Calu3 (cell line): ENCODE data around the gene MAEL. TPM values are rescaled to one million over a fixed set of nuclear protein-coding genes. Genes with fewer than 3 reads are reported as not detected.

ENCODE experiments used
- BruUV-seq: library from RNA; stranded (reverse); fragments of 400-500 nt; replicated peaks from 2 replicates; lab custom pipeline; 2021; lab: Mats Ljungman, UMichigan
- CTCF ChIA-PET: fragments of 300-600 bp; sonication (Branson Sonifier 250); formaldehyde crosslinking; loops from one replicate; lab custom pipeline; 2022; ENCODE audit warnings: antibody characterized with exemption; lab: Charles Lee
- DNase-seq: peaks from one replicate; pipeline ENCODE4 v3.0.0; 2022
- H3K27ac Mint-ChIP-seq: one replicate; pipeline ENCODE4 v1.8.0; 2022; ENCODE audit warnings: mixed read lengths; ENCODE audit not compliant: unreplicated experiment
- H3K27me3 Mint-ChIP-seq: one replicate; pipeline ENCODE4 v1.8.0; 2022; ENCODE audit warnings: mixed read lengths; ENCODE audit not compliant: unreplicated experiment
- H3K36me3 Mint-ChIP-seq: one replicate; pipeline ENCODE4 v1.8.0; 2022; ENCODE audit warnings: mild to moderate bottlenecking, moderate library complexity, mixed read lengths; ENCODE audit not compliant: insufficient read depth, unreplicated experiment
- H3K4me1 Mint-ChIP-seq: one replicate; pipeline ENCODE4 v1.8.0; 2022; ENCODE audit warnings: mild to moderate bottlenecking, low read depth, mixed read lengths; ENCODE audit not compliant: unreplicated experiment
- H3K4me3 Mint-ChIP-seq: one replicate; pipeline ENCODE4 v1.8.0; 2022; ENCODE audit warnings: mild to moderate bottlenecking, low read depth, moderate library complexity, mixed read lengths; ENCODE audit not compliant: unreplicated experiment
- H3K9me3 Mint-ChIP-seq: one replicate; pipeline ENCODE4 v1.8.0; 2022; ENCODE audit warnings: low read depth, mixed read lengths; ENCODE audit not compliant: unreplicated experiment
- intact Hi-C: fragments of 100-400 bp; cut with micrococcal nuclease; formaldehyde crosslinking; loops from one replicate; pipeline ENCODE4 v1.10.0; 2022; ENCODE audit not compliant: unreplicated experiment
- total RNA-seq: library from RNA; stranded (reverse); gene quantifications from 2 replicates; pipeline ENCODE4 v1.2.3, GENCODE V29; 2022
- TF ChIP-seq, protein P1 (sequence below): fragments of 200-600 bp; IDR thresholded peaks from one replicate; pipeline ENCODE4 v1.8.0; 2022; ENCODE audit warnings: antibody characterized with exemption; ENCODE audit not compliant: unreplicated experiment

Gene MAEL
- total RNA-seq, 1 experiment from 2014 or later: not detected

DNA sequence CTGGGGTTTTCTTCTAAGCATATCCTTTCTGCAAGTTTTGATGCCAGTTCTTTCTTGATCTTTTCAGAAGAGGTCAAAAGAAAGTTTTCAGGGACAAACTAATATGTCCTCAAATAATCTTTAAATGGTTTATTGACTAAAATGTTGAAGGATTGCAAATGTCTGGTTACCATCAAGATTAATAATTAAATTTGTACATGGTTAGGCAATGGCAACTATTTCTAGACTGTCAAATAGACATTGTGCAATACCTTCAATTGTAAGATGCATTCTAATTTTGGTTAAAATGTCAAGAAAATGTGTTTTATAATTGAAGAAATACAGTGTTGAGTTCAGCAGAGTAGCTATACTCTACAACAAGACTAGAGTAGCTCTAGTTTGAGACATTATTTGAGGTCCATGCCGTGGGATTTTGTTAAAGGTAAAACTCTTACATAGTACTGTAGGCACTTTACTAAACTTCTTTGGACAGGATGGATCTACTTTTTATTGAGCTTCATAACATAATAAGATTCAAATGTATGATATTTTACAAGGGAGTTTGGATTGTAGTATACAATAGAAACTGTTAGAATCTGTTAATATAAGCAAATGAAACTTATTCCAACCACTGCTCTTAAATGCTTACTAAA, 22.6 kb downstream of the MAEL start:
- intact Hi-C loops: no loop called here
- Mint-ChIP-seq H3K27me3 (peaks cover 21% of the 10 kb centered on the region), H3K4me3 (no peak overlapping the region), H3K4me1 (no peaks in the 10 kb centered on the region), H3K9me3 (no peaks in the 10 kb centered on the region), H3K36me3 (no peaks in the 10 kb centered on the region), H3K27ac (no peak overlapping the region)
- TF ChIP-seq, protein P1, sequence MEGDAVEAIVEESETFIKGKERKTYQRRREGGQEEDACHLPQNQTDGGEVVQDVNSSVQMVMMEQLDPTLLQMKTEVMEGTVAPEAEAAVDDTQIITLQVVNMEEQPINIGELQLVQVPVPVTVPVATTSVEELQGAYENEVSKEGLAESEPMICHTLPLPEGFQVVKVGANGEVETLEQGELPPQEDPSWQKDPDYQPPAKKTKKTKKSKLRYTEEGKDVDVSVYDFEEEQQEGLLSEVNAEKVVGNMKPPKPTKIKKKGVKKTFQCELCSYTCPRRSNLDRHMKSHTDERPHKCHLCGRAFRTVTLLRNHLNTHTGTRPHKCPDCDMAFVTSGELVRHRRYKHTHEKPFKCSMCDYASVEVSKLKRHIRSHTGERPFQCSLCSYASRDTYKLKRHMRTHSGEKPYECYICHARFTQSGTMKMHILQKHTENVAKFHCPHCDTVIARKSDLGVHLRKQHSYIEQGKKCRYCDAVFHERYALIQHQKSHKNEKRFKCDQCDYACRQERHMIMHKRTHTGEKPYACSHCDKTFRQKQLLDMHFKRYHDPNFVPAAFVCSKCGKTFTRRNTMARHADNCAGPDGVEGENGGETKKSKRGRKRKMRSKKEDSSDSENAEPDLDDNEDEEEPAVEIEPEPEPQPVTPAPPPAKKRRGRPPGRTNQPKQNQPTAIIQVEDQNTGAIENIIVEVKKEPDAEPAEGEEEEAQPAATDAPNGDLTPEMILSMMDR: no peak
- CTCF ChIA-PET: no interaction called here
- BruUV-seq: no TSS peak
- no peak for DNase-seq

DNA sequence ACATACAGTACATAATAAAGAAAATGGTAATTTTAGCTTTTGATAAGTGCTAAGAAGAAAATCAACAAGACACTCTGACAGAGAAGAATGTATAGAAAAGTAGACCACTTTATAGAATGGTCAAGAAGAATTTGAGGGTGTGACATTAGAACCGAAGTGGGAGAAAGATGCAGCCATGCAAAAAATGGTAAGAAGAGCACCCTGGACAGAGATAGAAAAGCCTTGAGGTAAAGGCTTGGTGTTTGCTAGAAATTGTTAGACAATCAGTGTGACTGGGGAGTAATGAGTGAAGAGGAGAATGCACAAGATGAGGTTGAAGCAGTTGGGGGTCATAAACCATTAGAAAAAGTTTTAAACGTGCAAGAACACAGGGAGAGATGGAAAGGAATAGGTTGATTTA, 23.5 kb downstream of the MAEL start:
- TF ChIP-seq, protein P1: no peak
- Mint-ChIP-seq H3K27ac (no peak overlapping the region), H3K27me3 (peaks cover 21% of the 10 kb centered on the region), H3K4me3 (no peak overlapping the region), H3K9me3 (no peaks in the 10 kb centered on the region), H3K4me1 (no peaks in the 10 kb centered on the region), H3K36me3 (no peaks in the 10 kb centered on the region)
- intact Hi-C loops: no loop called here
- no peak for DNase-seq
- no TSS peak for BruUV-seq
- CTCF ChIA-PET: no interaction called here

DNA sequence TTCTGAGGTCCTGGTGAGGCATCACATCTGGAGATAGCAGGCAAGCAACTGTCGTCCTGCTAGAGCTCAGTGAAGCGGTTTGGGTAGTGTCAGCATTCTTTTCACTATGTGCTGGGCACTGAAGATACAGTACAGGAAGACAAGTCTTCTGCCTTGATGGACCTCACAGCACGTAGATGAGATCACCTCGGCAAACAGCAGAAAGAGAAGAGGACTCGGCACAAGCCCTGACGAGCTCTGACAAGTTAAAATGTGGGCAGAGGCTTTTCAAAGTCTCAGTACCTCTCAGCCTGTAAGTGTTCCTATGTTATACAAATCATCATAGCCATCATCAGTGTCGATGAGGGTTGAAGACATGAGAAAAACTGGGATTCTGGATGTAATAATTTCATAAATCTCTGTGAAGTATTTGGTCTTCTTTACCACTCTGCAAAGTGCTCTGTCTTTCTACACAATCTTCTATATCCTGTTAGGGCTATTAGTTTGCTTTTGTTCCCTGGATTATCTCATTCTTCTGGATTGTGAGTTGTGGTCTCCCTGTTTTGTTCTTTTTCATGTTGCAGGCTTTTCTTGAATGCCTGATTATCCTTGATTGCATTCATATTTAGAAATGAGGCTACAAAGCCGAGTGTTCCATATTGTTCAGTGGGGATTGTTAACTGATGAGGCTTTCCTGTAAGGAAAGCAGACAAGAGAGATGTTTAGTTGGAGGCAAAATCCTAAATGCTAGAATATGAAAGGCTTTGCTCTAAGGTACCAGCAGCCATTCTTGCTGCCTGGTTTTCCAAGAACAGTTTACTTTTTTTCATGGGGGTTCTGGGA, 24.2 kb downstream of the MAEL start:
- Mint-ChIP-seq H3K27ac (no peak overlapping the region), H3K9me3 (no peaks in the 10 kb centered on the region), H3K27me3 (peaks cover 21% of the 10 kb centered on the region), H3K36me3 (no peaks in the 10 kb centered on the region), H3K4me1 (no peaks in the 10 kb centered on the region), H3K4me3 (no peak overlapping the region)
- no TSS peak for BruUV-seq
- TF ChIP-seq, protein P1: no peak
- CTCF ChIA-PET: no interaction called here
- intact Hi-C loops: no loop called here
- DNase-seq: no peak

DNA sequence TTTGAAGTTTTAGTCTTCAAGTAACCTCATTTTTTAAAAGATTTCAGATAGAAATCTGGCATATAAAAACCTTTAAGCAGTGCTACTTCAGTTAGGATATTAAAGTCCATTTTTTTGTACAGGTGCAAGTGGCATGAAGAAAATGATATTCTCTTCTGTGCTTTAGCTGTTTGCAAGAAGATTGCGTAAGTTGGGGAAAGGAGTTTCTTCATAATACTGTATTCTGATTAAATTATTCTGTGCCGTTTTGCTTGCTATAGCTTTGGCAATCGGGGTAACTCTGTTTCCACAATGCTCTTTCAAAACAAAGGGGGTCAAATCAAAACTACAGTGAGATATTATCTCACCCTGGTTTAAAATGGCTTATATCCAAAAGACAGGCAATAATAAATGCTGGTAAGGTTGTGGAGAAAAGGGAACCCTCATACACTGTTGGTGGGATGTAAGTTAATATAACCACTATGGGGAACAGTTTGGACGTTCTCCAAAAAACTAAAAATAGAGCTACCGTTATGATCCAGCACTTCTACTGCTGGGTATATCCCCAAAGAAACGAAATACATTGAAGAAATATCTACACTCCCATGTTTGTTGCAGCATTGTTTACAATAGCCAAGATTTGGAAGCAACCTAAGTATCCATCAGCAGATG, 27.1 kb downstream of the MAEL start:
- H3K4me1 Mint-ChIP-seq: no peaks in the 10 kb centered on the region
- H3K36me3 Mint-ChIP-seq: no peaks in the 10 kb centered on the region

More for the DNA sequence above, 27.1 kb downstream of the MAEL start:
- no peak for DNase-seq
- intact Hi-C loops: no loop called here
- H3K27ac Mint-ChIP-seq: no peak overlapping the region
- TF ChIP-seq, protein P1: no peak
- CTCF ChIA-PET: no interaction called here
- H3K27me3 Mint-ChIP-seq: peaks cover 21% of the 10 kb centered on the region
- no peak overlapping the region for H3K4me3 Mint-ChIP-seq
- no TSS peak for BruUV-seq
- no peaks in the 10 kb centered on the region for H3K9me3 Mint-ChIP-seq
